AG20443 (cell line): ENCODE measurements around the gene PCDH15.

Source experiments
- DNase-seq: peaks from one replicate; pipeline ENCODE4 v3.0.0; 2012; ENCODE audit warnings: low spot score, mixed read lengths

The PCDH15 gene

DNA sequence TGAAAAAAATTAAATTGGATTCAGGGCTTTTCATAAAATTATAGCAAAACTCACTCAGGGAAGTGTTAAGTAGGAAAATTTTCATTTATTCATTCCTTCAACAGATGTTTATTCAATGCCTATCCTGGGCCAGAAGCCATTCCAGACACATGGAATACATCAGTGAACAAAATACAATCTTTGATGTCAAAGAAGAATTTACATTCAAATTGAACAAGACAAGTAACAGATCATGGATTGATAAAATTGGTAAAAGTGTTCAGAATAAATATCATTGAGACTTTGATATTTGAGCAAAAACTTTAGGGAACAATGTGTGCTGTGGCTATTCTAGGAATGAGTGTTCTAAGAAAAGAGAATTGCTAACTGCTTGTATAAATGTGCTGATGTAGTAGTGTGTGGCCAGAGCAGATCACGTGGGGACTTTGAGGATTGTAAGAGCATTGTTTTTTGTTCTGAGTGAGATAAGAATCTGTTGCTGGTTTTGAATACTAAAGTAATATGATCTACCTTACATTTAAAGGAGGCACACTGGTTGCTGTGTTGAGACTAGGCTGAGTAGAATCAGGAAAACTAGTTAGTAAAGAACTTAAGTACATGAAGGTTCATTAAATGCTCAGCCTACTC lies 957.2 kb downstream of the PCDH15 start:
- DNase-seq, result no peak

- DNase-seq, result no peak
These were observed 959.4 kb downstream of the PCDH15 start for GRCh38 chr10:53841483-53842145.

GRCh38 chr10:53840653-53841052 lies 960.4 kb downstream of the PCDH15 start:
- DNase-seq, result no peak

DNA sequence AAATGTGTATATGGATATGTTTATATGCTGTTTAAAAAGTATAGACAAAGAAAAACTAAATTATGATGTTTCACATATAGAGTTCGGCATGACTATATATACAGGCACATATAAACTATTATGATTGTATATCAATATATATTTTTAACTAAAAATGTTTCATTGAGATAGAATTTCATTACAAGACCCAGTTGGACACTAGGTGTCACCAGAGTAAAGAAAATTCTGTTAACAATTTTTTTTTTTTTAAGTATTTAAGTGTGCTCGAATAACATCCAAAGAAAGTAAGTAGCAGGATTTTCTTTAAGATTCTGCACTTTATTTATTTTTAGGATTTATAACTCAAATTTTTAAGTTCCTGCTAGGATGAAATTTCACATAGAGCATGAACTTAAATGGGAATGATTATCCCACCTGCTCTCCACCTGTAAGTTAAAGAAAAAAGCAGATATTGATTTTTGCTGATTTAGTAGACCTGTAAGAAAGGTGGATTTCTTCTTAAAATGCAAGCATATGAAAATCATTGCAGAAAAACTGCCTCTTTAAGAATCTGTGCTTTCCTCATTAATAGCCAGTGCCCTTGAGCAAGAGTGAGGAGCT lies 961.5 kb downstream of the PCDH15 start:
- DNase-seq, result no peak

DNA sequence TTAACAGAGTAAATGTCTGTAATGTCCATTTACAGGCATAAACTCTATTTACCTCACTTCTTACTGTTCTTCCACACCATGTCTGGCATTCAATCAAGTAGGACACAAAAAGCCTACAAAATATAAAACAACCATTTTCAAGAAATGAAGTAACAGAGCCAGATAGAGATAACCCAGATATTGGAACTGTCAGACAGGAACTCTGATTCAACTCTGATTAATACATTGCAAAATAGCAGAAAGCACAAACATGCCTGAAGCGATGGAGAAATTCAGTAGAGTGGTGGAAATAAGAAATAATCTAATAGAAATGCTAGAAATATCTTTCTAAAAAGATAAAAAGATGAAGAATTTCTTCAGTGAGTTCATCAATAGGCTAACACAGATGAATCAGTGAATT lies 964.4 kb downstream of the PCDH15 start:
- no peak for DNase-seq

- no peak for DNase-seq
These were observed 967.1 kb downstream of the PCDH15 start for GRCh38 chr10:53833908-53834307.

- DNase-seq, result no peak
These were observed 973.8 kb downstream of the PCDH15 start for GRCh38 chr10:53827261-53827660.

GRCh38 chr10:53808677-53809372 lies 992.2 kb downstream of the PCDH15 start:
- DNase-seq, result no peak

- DNase-seq, result no peak
These were observed 1014.7 kb downstream of the PCDH15 start for GRCh38 chr10:53786236-53786900.

DNA sequence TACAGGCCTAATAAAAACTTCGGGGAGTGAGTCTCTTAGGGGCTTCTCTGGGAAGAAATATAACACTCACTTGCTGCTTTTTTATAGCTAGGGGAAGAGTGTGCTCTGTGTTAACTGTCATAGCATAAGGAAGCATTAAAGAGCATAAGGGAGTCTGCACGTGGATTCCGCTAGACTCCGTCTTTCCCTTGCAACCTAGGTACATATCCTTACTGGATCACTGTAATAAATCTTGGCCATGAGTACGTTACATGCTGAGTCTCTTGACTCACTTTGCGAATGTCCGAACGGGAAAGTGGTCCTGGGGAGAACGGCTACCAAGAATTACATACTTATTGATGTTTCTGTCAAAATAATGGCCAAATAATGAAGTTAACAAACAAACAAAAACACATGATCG lies 1029.3 kb downstream of the PCDH15 start:
- DNase-seq, result no peak

- DNase-seq, result no peak
These were observed 1030.1 kb downstream of the PCDH15 start for GRCh38 chr10:53770903-53771302.

GRCh38 chr10:53765311-53765710 lies 1035.7 kb downstream of the PCDH15 start:
- no peak for DNase-seq

DNA sequence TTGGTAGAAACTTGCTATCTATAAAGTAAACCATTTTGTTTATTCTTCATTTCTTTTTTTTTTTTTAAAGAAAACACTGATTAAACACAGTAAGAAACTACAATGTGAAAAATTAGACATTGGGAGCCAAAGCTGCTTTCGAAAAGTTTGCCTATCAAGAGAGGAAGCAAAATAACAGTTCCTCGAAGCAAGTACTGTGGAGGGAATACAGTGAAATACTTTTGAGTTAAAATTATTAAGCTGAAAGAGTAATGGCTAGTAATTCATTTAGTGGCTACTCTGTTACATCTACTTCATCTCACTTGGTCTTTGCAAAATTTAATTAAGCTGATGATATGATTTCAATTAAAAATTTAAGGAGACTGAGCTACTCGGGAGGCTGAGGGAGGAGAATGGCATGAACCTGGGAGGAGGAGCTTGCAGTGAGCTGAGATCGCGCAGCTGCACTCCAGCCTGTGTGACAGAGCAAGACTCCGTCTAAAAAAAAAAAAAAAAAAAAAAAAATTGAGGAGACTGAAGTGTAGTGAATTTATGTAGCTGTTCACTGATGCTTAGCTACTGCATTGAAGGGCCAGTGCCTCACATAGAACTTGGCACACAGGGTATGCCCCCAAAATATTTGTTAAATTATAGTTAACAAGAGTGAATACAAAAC lies 1046.3 kb downstream of the PCDH15 start:
- no peak for DNase-seq
